ENCODE data around the gene NPPC. TPM values are rescaled to one million over a fixed set of nuclear protein-coding genes. Genes with fewer than 3 reads are reported as not detected.

The NPPC gene
- total RNA-seq (1.5 TPM), polyA plus RNA-seq (ENCODE audit: insufficient read depth in 1 of 8, insufficient read length in 8 of 8, low replicate concordance in 1 of 8) (10 to 100 TPM in 1 of 8 donors, 1 to 10 TPM in 7; 2.1 to 17.3 (median 4.9) TPM)
- long read RNA-seq, donor 1, partial matches to known transcripts, result 0 of 3 reads
- long read RNA-seq, donor 1, other reads (novel, unspliced or antisense), result 0 of 3 reads
- long read RNA-seq, donor 2, result 0 reads
- long read RNA-seq, donor 3, partial matches to known transcripts, result 0 of 2 reads
- long read RNA-seq, donor 3, other reads (novel, unspliced or antisense), result 0 of 2 reads
- long read RNA-seq, donor 4, partial matches to known transcripts, result 0 of 3 reads
- long read RNA-seq, donor 4, other reads (novel, unspliced or antisense), result 0 of 3 reads
- long read RNA-seq, donor 5, partial matches to known transcripts, result 0 of 4 reads
- long read RNA-seq, donor 5, other reads (novel, unspliced or antisense), result 0 of 4 reads
- long read RNA-seq, donor 6, transcript NPPC-202 (3 exons, 1,051 nt), result major isoform, 8 of 8 reads
- long read RNA-seq, donor 6, partial matches to known transcripts, result 0 of 8 reads
- long read RNA-seq, donor 6, other reads (novel, unspliced or antisense), result 0 of 8 reads
- long read RNA-seq, donor 7, partial matches to known transcripts, result 6 of 10 reads
- long read RNA-seq, donor 7, other reads (novel, unspliced or antisense), result 0 of 10 reads
- long read RNA-seq, donor 8, transcript NPPC-202 (3 exons, 1,051 nt), result major isoform, 5 of 13 reads
- long read RNA-seq, donor 8, partial matches to known transcripts, result 7 of 13 reads
- long read RNA-seq, donor 8, other reads (novel, unspliced or antisense), result 0 of 13 reads
- long read RNA-seq, donor 9, partial matches to known transcripts, result 0 of 2 reads
- long read RNA-seq, donor 9, other reads (novel, unspliced or antisense), result 0 of 2 reads
- long read RNA-seq, donor 10, partial matches to known transcripts, result 0 of 1 reads
- long read RNA-seq, donor 10, other reads (novel, unspliced or antisense), result 0 of 1 reads
- long read RNA-seq, donor 11, partial matches to known transcripts, result 0 of 1 reads
- long read RNA-seq, donor 11, other reads (novel, unspliced or antisense), result 0 of 1 reads

GRCh38 chr2:231926180-231926741 lies at the start of gene NPPC:
Gene NPPC, minus strand, starts transcription at chr2:231926396. Its CDS starts 147 bp downstream, at chr2:231926249.
- Histone ChIP-seq H3K4me1 (ENCODE audit: control insufficient read depth, insufficient read depth, low read length) (peaks cover 60% of the 10 kb centered on the region), H3K4me3 (ENCODE audit: low read length) (peak within 1 kb of the TSS; percentile 65), H3K36me3 (ENCODE audit: control insufficient read depth, insufficient read depth, low read length) (peaks cover 7% of the 10 kb centered on the region), H3K9me3 (replicated peaks; ENCODE audit: control insufficient read depth, low read depth, low read length) (no peaks in the 10 kb centered on the region), H3K27me3 (ENCODE audit: control insufficient read depth, insufficient read depth, low read length) (peaks cover 46% of the 10 kb centered on the region), H3K27ac (ENCODE audit: low read length) (no peak within 1 kb of the TSS)
- WGBS (ENCODE audit: insufficient coverage), result under 1% methylated on average over 44 of the region's 54 CpGs
- peak; percentile 90 for DNase-seq

- DNase-seq, result no peak
- H3K27ac ChIP-seq (ENCODE audit: low read length), result no peak overlapping the region
- H3K27me3 ChIP-seq (ENCODE audit: control insufficient read depth, insufficient read depth, low read length), result no peaks in the 10 kb centered on the region
- no CpG with 5 or more reads among the region's 2 CpGs for WGBS (ENCODE audit: insufficient coverage)
- no peaks in the 10 kb centered on the region for H3K9me3 ChIP-seq (replicated peaks; ENCODE audit: control insufficient read depth, low read depth, low read length)
- H3K4me1 ChIP-seq (ENCODE audit: control insufficient read depth, insufficient read depth, low read length), result no peaks in the 10 kb centered on the region
- H3K4me3 ChIP-seq (ENCODE audit: low read length), result no peak overlapping the region
- no peaks in the 10 kb centered on the region for H3K36me3 ChIP-seq (ENCODE audit: control insufficient read depth, insufficient read depth, low read length)
Observed at GRCh38 chr2:231975001-231975400, 48.8 kb upstream of the NPPC start.

- Histone ChIP-seq H3K27me3 (ENCODE audit: control insufficient read depth, insufficient read depth, low read length) (no peaks in the 10 kb centered on the region), H3K4me3 (ENCODE audit: low read length) (no peak overlapping the region), H3K27ac (ENCODE audit: low read length) (no peak overlapping the region), H3K9me3 (replicated peaks; ENCODE audit: control insufficient read depth, low read depth, low read length) (peaks cover 2% of the 10 kb centered on the region), H3K4me1 (ENCODE audit: control insufficient read depth, insufficient read depth, low read length) (no peaks in the 10 kb centered on the region), H3K36me3 (ENCODE audit: control insufficient read depth, insufficient read depth, low read length) (no peaks in the 10 kb centered on the region)
- no CpG with 5 or more reads among the region's 3 CpGs for WGBS (ENCODE audit: insufficient coverage)
- DNase-seq, result no peak
Observed at GRCh38 chr2:231970461-231970860, 44.3 kb upstream of the NPPC start.

- no peaks in the 10 kb centered on the region for H3K4me1 ChIP-seq (ENCODE audit: control insufficient read depth, insufficient read depth, low read length)
- peaks cover 2% of the 10 kb centered on the region for H3K9me3 ChIP-seq (replicated peaks; ENCODE audit: control insufficient read depth, low read depth, low read length)
- no peak overlapping the region for H3K4me3 ChIP-seq (ENCODE audit: low read length)
- H3K27me3 ChIP-seq (ENCODE audit: control insufficient read depth, insufficient read depth, low read length), result no peaks in the 10 kb centered on the region
- 100% methylated on average over 2 of the region's 6 CpGs for WGBS (ENCODE audit: insufficient coverage)
- H3K27ac ChIP-seq (ENCODE audit: low read length), result no peak overlapping the region
- no peak for DNase-seq
- no peaks in the 10 kb centered on the region for H3K36me3 ChIP-seq (ENCODE audit: control insufficient read depth, insufficient read depth, low read length)
Observed at GRCh38 chr2:231968820-231969219, 42.6 kb upstream of the NPPC start.

GRCh38 chr2:231966886-231967285 lies 40.7 kb upstream of the NPPC start:
- Histone ChIP-seq H3K4me1 (ENCODE audit: control insufficient read depth, insufficient read depth, low read length) (peaks cover 3% of the 10 kb centered on the region), H3K27ac (ENCODE audit: low read length) (no peak overlapping the region), H3K9me3 (replicated peaks; ENCODE audit: control insufficient read depth, low read depth, low read length) (peaks cover 2% of the 10 kb centered on the region), H3K4me3 (ENCODE audit: low read length) (no peak overlapping the region), H3K27me3 (ENCODE audit: control insufficient read depth, insufficient read depth, low read length) (no peaks in the 10 kb centered on the region), H3K36me3 (ENCODE audit: control insufficient read depth, insufficient read depth, low read length) (no peaks in the 10 kb centered on the region)
- DNase-seq, result no peak
- WGBS (ENCODE audit: insufficient coverage), result 80% methylated on average over 2 of the region's 4 CpGs

GRCh38 chr2:231965102-231965501 lies 38.9 kb upstream of the NPPC start:
- DNase-seq, result no peak

GRCh38 chr2:231961349-231962166 lies 35.4 kb upstream of the NPPC start, which contains the start of gene DIS3L2:
Gene DIS3L2, plus strand, starts transcription at chr2:231961713. Its CDS starts 53,215 bp downstream, at chr2:232014928.
- Histone ChIP-seq H3K4me3 (ENCODE audit: low read length) (peak within 1 kb of the TSS; percentile 80), H3K36me3 (ENCODE audit: control insufficient read depth, insufficient read depth, low read length) (no peaks in the 10 kb centered on the region), H3K27ac (ENCODE audit: low read length) (peak within 1 kb of the TSS; percentile 76), H3K27me3 (ENCODE audit: control insufficient read depth, insufficient read depth, low read length) (no peaks in the 10 kb centered on the region), H3K4me1 (ENCODE audit: control insufficient read depth, insufficient read depth, low read length) (peaks cover 10% of the 10 kb centered on the region), H3K9me3 (replicated peaks; ENCODE audit: control insufficient read depth, low read depth, low read length) (no peaks in the 10 kb centered on the region)
- peak; percentile 94 for DNase-seq
- WGBS (ENCODE audit: insufficient coverage), result 0% methylated on average over 66 of the region's 83 CpGs

More at GRCh38 chr2:231965102-231965501, 38.9 kb upstream of the NPPC start:
- H3K4me1 ChIP-seq (ENCODE audit: control insufficient read depth, insufficient read depth, low read length), result peaks cover 10% of the 10 kb centered on the region
- H3K27me3 ChIP-seq (ENCODE audit: control insufficient read depth, insufficient read depth, low read length), result no peaks in the 10 kb centered on the region
- H3K36me3 ChIP-seq (ENCODE audit: control insufficient read depth, insufficient read depth, low read length), result no peaks in the 10 kb centered on the region
- peaks cover 2% of the 10 kb centered on the region for H3K9me3 ChIP-seq (replicated peaks; ENCODE audit: control insufficient read depth, low read depth, low read length)
- H3K27ac ChIP-seq (ENCODE audit: low read length), result no peak overlapping the region
- H3K4me3 ChIP-seq (ENCODE audit: low read length), result no peak overlapping the region
- no CpG with 5 or more reads among the region's 1 CpG for WGBS (ENCODE audit: insufficient coverage)

- WGBS (ENCODE audit: insufficient coverage), result 65% methylated on average over 13 of the region's 18 CpGs
- peak overlapping the region; percentile 80 for H3K4me3 ChIP-seq (ENCODE audit: low read length)
- H3K36me3 ChIP-seq (ENCODE audit: control insufficient read depth, insufficient read depth, low read length), result no peaks in the 10 kb centered on the region
- peak overlapping the region; percentile 76 for H3K27ac ChIP-seq (ENCODE audit: low read length)
- H3K9me3 ChIP-seq (replicated peaks; ENCODE audit: control insufficient read depth, low read depth, low read length), result no peaks in the 10 kb centered on the region
- H3K4me1 ChIP-seq (ENCODE audit: control insufficient read depth, insufficient read depth, low read length), result peaks cover 10% of the 10 kb centered on the region
- DNase-seq, result no peak
- no peaks in the 10 kb centered on the region for H3K27me3 ChIP-seq (ENCODE audit: control insufficient read depth, insufficient read depth, low read length)
Observed at GRCh38 chr2:231960810-231961348, 34.7 kb upstream of the NPPC start.

Data from muscle of leg (tissue), 16 donors.